Osteocyte (in vitro differentiated cells): ENCODE measurements around the gene RHO. TPM values are rescaled to one million over a fixed set of nuclear protein-coding genes. Genes with fewer than 3 reads are reported as not detected.
"Not testable (repeated sequence)": the region's sequence is repeated elsewhere in the genome, so short reads cannot be mapped to it uniquely, and the experiment has no call there.

Experiments used
- DNase-seq: peaks from one replicate; pipeline ENCODE4 v3.0.0; 2021; ENCODE audit warnings: mixed read lengths; ENCODE audit not compliant: unreplicated experiment; ENCODE audit errors: extremely low spot score
- H3K27ac Mint-ChIP-seq: one replicate; pipeline ENCODE4 v1.8.0; 2021; ENCODE audit warnings: mild to moderate bottlenecking, mixed read lengths; ENCODE audit not compliant: unreplicated experiment
- H3K27me3 Mint-ChIP-seq: one replicate; pipeline ENCODE4 v1.8.0; 2021; ENCODE audit warnings: mixed read lengths; ENCODE audit not compliant: unreplicated experiment
- H3K36me3 Mint-ChIP-seq: one replicate; pipeline ENCODE4 v1.8.0; 2021; ENCODE audit warnings: mixed read lengths; ENCODE audit not compliant: unreplicated experiment
- H3K4me1 Mint-ChIP-seq: one replicate; pipeline ENCODE4 v1.8.0; 2021; ENCODE audit warnings: mixed read lengths; ENCODE audit not compliant: unreplicated experiment
- H3K4me3 Mint-ChIP-seq: one replicate; pipeline ENCODE4 v1.8.0; 2021; ENCODE audit warnings: mild to moderate bottlenecking, moderate library complexity, mixed read lengths; ENCODE audit not compliant: unreplicated experiment
- H3K9me3 Mint-ChIP-seq: one replicate; pipeline ENCODE4 v1.8.0; 2021; ENCODE audit warnings: mixed read lengths; ENCODE audit not compliant: unreplicated experiment
- total RNA-seq: library from RNA; stranded (reverse); gene quantifications from 2 replicates; pipeline ENCODE4 v1.2.1, GENCODE V29; 2021
- TF ChIP-seq, protein P1 (sequence below): fragments of 200-600 bp; sonication (generic); IDR thresholded peaks from 2 replicates; pipeline ENCODE4 v1.5.0; 2021; ENCODE audit warnings: antibody characterized with exemption, mild to moderate bottlenecking, moderate library complexity

The RHO gene
- total RNA-seq, 1 donor from 2014 or later: not detected

- H3K4me1 Mint-ChIP-seq: peaks cover 30% of the 10 kb centered on the region
- H3K4me3 Mint-ChIP-seq: no peak overlapping the region
- TF ChIP-seq, protein P1, sequence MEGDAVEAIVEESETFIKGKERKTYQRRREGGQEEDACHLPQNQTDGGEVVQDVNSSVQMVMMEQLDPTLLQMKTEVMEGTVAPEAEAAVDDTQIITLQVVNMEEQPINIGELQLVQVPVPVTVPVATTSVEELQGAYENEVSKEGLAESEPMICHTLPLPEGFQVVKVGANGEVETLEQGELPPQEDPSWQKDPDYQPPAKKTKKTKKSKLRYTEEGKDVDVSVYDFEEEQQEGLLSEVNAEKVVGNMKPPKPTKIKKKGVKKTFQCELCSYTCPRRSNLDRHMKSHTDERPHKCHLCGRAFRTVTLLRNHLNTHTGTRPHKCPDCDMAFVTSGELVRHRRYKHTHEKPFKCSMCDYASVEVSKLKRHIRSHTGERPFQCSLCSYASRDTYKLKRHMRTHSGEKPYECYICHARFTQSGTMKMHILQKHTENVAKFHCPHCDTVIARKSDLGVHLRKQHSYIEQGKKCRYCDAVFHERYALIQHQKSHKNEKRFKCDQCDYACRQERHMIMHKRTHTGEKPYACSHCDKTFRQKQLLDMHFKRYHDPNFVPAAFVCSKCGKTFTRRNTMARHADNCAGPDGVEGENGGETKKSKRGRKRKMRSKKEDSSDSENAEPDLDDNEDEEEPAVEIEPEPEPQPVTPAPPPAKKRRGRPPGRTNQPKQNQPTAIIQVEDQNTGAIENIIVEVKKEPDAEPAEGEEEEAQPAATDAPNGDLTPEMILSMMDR: no peak
- H3K27ac Mint-ChIP-seq: no peak overlapping the region
- no peaks in the 10 kb centered on the region for H3K27me3 Mint-ChIP-seq
- H3K36me3 Mint-ChIP-seq: peaks cover 10% of the 10 kb centered on the region
- no peak for DNase-seq
- H3K9me3 Mint-ChIP-seq: no peaks in the 10 kb centered on the region
Measured at GRCh38 chr3:129491794-129492193, 36.6 kb upstream of the RHO start.

GRCh38 chr3:129492691-129493090, 35.7 kb upstream of the RHO start:
- H3K4me1 Mint-ChIP-seq: peaks cover 25% of the 10 kb centered on the region
- H3K27me3 Mint-ChIP-seq: no peaks in the 10 kb centered on the region
- no peak overlapping the region for H3K4me3 Mint-ChIP-seq
- no peaks in the 10 kb centered on the region for H3K9me3 Mint-ChIP-seq
- TF ChIP-seq, protein P1: no peak
- H3K36me3 Mint-ChIP-seq: peaks cover 12% of the 10 kb centered on the region
- DNase-seq: no peak
- no peak overlapping the region for H3K27ac Mint-ChIP-seq

DNA sequence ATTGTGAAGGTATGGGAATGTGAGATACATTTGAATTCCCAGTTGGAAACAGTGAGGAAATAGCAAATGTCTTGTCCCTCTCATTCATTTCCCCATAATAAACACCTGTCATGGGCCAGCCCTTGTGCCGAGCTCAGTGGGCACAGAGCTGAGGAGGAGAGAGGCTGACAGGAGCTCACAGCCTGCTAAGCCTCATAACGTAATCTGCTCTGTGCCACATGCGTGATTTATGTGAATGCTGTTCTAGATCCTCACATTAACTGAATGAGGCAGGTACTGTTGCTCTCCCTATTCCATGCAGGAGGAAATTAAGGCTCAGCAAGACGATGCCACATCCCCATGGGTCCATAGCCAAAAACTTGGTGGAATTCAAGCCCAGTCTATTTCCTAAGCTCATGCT, 35.2 kb upstream of the RHO start:
- no peak for DNase-seq
- Mint-ChIP-seq H3K4me1 (peaks cover 25% of the 10 kb centered on the region), H3K36me3 (peaks cover 12% of the 10 kb centered on the region), H3K27ac (no peak overlapping the region), H3K27me3 (no peaks in the 10 kb centered on the region), H3K9me3 (no peaks in the 10 kb centered on the region), H3K4me3 (no peak overlapping the region)
- TF ChIP-seq, protein P1: no peak

GRCh38 chr3:129494499-129494898, 33.9 kb upstream of the RHO start:
- H3K9me3 Mint-ChIP-seq, DNase-seq, H3K27me3 Mint-ChIP-seq, H3K4me3 Mint-ChIP-seq: not testable (repeated sequence)
- H3K4me1 Mint-ChIP-seq: peaks cover 31% of the 10 kb centered on the region
- peak overlapping the region; percentile 71 for H3K27ac Mint-ChIP-seq
- H3K36me3 Mint-ChIP-seq: peaks cover 12% of the 10 kb centered on the region

DNA sequence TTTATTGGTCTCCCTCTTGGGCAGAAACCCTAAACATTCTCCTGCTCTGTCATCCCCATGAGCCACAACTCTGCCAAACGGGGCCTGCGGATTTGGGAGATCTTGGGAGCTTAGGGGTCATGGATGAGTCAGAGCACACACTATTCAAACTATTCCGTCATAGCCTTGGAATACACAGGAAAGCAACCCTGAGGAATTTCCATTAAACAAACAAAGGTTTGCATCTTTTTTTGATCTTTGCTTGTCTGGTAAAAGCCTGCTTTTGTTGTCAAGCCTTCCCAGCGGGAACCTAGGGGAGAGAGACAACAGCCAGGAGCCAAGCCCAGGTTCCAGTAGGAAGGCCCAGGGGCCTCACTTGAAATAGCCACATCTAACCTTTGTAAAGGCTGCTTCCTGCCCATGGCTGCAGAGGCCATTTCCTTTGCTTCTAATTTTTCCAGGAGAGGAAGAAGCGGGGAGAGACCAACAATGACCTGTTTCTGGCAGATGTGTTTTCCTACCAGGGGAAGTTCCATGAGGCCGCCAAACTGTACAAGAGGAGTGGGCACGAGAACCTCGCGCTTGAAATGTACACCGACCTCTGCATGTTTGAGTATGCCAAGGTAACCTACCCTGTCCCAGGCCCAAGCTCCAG, 33.3 kb upstream of the RHO start:
- not testable (repeated sequence) for H3K4me3 Mint-ChIP-seq, H3K9me3 Mint-ChIP-seq, H3K27me3 Mint-ChIP-seq, DNase-seq
- Mint-ChIP-seq H3K27ac (peak overlapping the region; percentile 71), H3K4me1 (peaks cover 31% of the 10 kb centered on the region), H3K36me3 (peaks cover 14% of the 10 kb centered on the region)

GRCh38 chr3:129497876-129498275, 30.6 kb upstream of the RHO start:
- peaks cover 10% of the 10 kb centered on the region for H3K36me3 Mint-ChIP-seq
- not testable (repeated sequence) for DNase-seq, H3K27ac Mint-ChIP-seq, H3K27me3 Mint-ChIP-seq, H3K4me3 Mint-ChIP-seq, H3K9me3 Mint-ChIP-seq
- peaks cover 32% of the 10 kb centered on the region for H3K4me1 Mint-ChIP-seq

GRCh38 chr3:129498603-129499488, 29.6 kb upstream of the RHO start:
- Mint-ChIP-seq H3K4me1 (peaks cover 32% of the 10 kb centered on the region), H3K36me3 (peaks cover 11% of the 10 kb centered on the region)
- H3K4me3 Mint-ChIP-seq, DNase-seq, H3K27ac Mint-ChIP-seq, H3K27me3 Mint-ChIP-seq, H3K9me3 Mint-ChIP-seq: not testable (repeated sequence)

DNA sequence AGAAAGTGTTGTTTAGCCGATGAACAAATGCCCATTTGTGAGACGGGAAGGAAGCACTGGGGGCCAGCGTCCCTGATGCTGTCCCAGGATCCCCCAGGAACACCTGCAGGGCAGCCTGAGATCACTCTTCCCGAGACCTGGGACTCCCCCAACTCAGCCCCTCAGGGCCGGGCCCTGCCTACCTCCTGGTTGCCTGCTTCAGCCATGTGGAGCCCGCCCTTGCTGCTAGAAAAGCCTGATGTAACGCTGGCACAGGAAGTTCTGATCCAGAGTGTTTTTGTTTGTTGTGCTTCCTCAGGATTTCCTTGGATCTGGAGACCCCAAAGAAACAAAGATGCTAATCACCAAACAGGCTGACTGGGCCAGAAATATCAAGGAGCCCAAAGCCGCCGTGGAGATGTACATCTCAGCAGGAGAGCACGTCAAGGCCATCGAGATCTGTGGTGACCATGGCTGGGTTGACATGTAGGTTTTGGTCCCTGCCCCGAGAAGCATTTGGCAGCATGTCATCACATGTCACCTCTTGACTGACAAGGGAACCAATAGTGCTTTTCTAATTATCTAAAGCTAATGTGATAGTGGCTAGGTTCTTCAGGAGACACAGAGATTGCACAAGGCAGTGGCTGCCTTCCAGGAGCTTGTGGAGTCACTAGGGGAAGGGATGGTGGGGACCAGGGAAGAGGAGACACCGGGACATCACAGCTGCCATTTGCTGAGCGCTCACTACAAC, 28.7 kb upstream of the RHO start:
- H3K27me3 Mint-ChIP-seq, DNase-seq, H3K4me3 Mint-ChIP-seq, H3K9me3 Mint-ChIP-seq, H3K27ac Mint-ChIP-seq: not testable (repeated sequence)
- Mint-ChIP-seq H3K36me3 (peaks cover 14% of the 10 kb centered on the region), H3K4me1 (peaks cover 24% of the 10 kb centered on the region)
